T-helper 2 cell treated with Interferon-gamma antibody and Interleukin-4, amounts not matched to agents 5 μg/mL and 100 μg/mL, for 36 hours (primary cell): ENCODE results near the gene SNRPA1.
"Not testable (repeated sequence)": the region's sequence is repeated elsewhere in the genome, so short reads cannot be mapped to it uniquely, and the experiment has no call there.

ENCODE experiments used
- DNase-seq: peaks from one replicate; pipeline ENCODE4 v3.0.0; 2021; ENCODE audit warnings: low spot score
- H3K27ac Mint-ChIP-seq: one replicate; pipeline ENCODE4 v1.8.0; 2021; ENCODE audit warnings: mild to moderate bottlenecking, mixed read lengths
- H3K27me3 Mint-ChIP-seq: one replicate; pipeline ENCODE4 v1.8.0; 2021; ENCODE audit warnings: low read depth, mixed read lengths
- H3K36me3 Mint-ChIP-seq: one replicate; pipeline ENCODE4 v1.8.0; 2021; ENCODE audit warnings: low read depth, mixed read lengths
- H3K4me1 Mint-ChIP-seq: one replicate; pipeline ENCODE4 v1.8.0; 2021; ENCODE audit warnings: low read depth, mixed read lengths
- H3K4me3 Mint-ChIP-seq: one replicate; pipeline ENCODE4 v1.8.0; 2022; ENCODE audit warnings: mild to moderate bottlenecking, moderate library complexity, mixed read lengths
- H3K9me3 Mint-ChIP-seq: one replicate; pipeline ENCODE4 v1.8.0; 2021; ENCODE audit warnings: mixed read lengths

The SNRPA1 gene

GRCh38 chr15:101295607-101296161 lies 636 bp upstream of the SNRPA1 start:
- Mint-ChIP-seq H3K27me3 (no peaks in the 10 kb centered on the region), H3K9me3 (no peaks in the 10 kb centered on the region), H3K4me3 (peak overlapping the region; percentile 97), H3K4me1 (peaks cover 30% of the 10 kb centered on the region), H3K36me3 (peaks cover 24% of the 10 kb centered on the region), H3K27ac (peak overlapping the region; percentile 68)
- DNase-seq = no peak

GRCh38 chr15:101293122-101293521 lies 1.9 kb downstream of the SNRPA1 start:
- Mint-ChIP-seq H3K4me3 (peak overlapping the region; percentile 97), H3K9me3 (no peaks in the 10 kb centered on the region), H3K27me3 (no peaks in the 10 kb centered on the region), H3K36me3 (peaks cover 44% of the 10 kb centered on the region), H3K4me1 (peaks cover 40% of the 10 kb centered on the region), H3K27ac (peak overlapping the region; percentile 97)
- no peak for DNase-seq

GRCh38 chr15:101288905-101289513 lies 6.0 kb downstream of the SNRPA1 start:
- Mint-ChIP-seq H3K27me3 (no peaks in the 10 kb centered on the region), H3K4me1 (peaks cover 41% of the 10 kb centered on the region), H3K36me3 (peaks cover 72% of the 10 kb centered on the region)

DNA sequence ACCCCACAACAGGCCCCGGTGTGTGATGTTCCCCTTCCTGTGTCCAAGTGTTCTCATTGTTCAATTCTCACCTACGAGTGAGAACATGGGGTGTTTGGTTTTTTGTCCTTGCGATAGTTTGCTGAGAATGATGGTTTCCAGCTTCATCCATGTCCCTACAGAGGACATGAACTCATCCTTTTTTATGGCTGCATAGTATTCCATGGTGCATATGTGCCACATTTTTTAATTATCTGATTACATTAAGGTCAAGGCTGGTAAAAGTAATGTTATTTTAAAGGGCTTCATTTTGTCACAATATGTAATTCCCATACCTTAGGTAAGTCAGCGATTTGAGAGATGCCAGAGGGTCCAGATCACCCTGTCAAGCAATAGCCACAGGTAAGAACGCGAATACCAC lies 7.7 kb downstream of the SNRPA1 start:
- Mint-ChIP-seq H3K36me3 (peaks cover 72% of the 10 kb centered on the region), H3K4me1 (peaks cover 31% of the 10 kb centered on the region)
- DNase-seq, H3K27ac Mint-ChIP-seq, H3K4me3 Mint-ChIP-seq, H3K9me3 Mint-ChIP-seq, H3K27me3 Mint-ChIP-seq: not testable (repeated sequence)

More at GRCh38 chr15:101288905-101289513, 6.0 kb downstream of the SNRPA1 start:
- H3K9me3 Mint-ChIP-seq = no peaks in the 10 kb centered on the region
- peak overlapping the region; percentile 3 for H3K27ac Mint-ChIP-seq
- no peak overlapping the region for H3K4me3 Mint-ChIP-seq
- DNase-seq = no peak

DNA sequence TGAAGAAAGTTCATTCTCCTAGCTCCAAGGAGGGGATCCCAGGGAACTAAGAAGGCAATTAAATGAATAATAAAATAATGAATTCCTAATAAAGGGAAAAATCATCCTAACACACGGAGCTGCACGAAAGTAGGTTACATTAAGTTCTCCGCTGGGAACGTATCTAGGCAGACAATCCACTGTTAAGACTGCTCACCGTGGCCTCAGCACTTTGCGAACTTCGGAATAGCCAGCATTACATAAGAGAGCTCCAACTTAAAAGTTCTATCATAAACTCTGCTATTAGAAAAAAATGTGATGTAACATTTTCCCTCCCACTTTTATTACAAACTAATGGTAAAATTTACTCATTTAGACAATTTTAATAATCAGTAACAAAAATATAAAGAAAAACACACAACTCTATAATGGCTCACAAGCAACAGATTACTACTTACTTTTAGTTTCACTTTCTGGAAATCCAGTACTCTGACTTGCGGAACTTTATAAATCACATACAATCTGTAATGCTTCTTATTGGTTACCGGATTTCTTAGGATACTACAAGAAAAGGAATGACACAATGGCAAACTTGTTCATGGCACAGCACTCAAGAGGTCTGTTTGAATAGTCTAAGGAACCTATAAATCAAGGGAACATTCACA lies 8.5 kb downstream of the SNRPA1 start:
- peaks cover 74% of the 10 kb centered on the region for H3K36me3 Mint-ChIP-seq

GRCh38 chr15:101283931-101284330 lies 11.1 kb downstream of the SNRPA1 start:
- peaks cover 14% of the 10 kb centered on the region for H3K4me1 Mint-ChIP-seq
- peaks cover 74% of the 10 kb centered on the region for H3K36me3 Mint-ChIP-seq
- DNase-seq = no peak
- H3K9me3 Mint-ChIP-seq = no peaks in the 10 kb centered on the region
- no peak overlapping the region for H3K27ac Mint-ChIP-seq
- no peaks in the 10 kb centered on the region for H3K27me3 Mint-ChIP-seq
- no peak overlapping the region for H3K4me3 Mint-ChIP-seq

More for the DNA sequence above, 8.5 kb downstream of the SNRPA1 start:
- H3K27me3 Mint-ChIP-seq = no peaks in the 10 kb centered on the region
- H3K4me3 Mint-ChIP-seq = no peak overlapping the region
- H3K9me3 Mint-ChIP-seq = no peaks in the 10 kb centered on the region
- DNase-seq = no peak
- H3K27ac Mint-ChIP-seq = peak overlapping the region; percentile 49
- H3K4me1 Mint-ChIP-seq = peaks cover 23% of the 10 kb centered on the region

GRCh38 chr15:101280007-101280406 lies 15.0 kb downstream of the SNRPA1 start:
- no peaks in the 10 kb centered on the region for H3K9me3 Mint-ChIP-seq
- H3K4me3 Mint-ChIP-seq = no peak overlapping the region
- H3K27me3 Mint-ChIP-seq = no peaks in the 10 kb centered on the region
- H3K36me3 Mint-ChIP-seq = peaks cover 55% of the 10 kb centered on the region
- DNase-seq = no peak
- peaks cover 16% of the 10 kb centered on the region for H3K4me1 Mint-ChIP-seq
- H3K27ac Mint-ChIP-seq = no peak overlapping the region

DNA sequence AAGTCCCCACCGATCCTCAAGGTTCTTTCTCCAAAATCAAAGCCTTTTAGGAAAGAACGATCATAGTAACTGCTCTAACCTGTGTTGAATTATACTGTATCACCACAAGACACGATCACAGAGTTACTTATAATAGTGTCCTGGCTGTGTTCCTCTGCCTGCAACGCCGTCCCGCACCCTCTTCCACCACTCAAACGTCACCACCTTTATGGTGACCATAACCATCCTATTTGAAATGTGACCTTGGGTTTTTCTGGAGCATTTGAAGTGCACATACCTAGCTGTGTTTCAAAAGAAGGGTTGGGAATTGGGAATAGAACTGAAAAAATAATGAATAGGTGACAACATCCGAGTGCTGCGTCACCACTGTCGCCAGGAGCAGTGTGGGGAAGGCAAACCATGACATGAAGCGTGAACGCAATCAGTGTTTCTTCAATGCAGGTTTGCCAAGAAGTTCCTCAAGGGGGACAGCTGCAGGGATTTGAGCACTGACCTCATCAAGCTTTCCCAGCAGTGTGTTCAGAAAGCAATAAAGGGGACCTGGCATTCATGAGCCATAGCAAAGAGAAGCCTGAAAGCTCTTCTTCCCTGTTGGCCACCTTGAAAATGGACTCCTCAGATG lies 17.0 kb downstream of the SNRPA1 start:
- peaks cover 22% of the 10 kb centered on the region for H3K4me1 Mint-ChIP-seq
- H3K4me3 Mint-ChIP-seq = peak overlapping the region; percentile 89
- no peaks in the 10 kb centered on the region for H3K27me3 Mint-ChIP-seq
- no peak for DNase-seq
- H3K9me3 Mint-ChIP-seq = no peaks in the 10 kb centered on the region
- peak overlapping the region; percentile 87 for H3K27ac Mint-ChIP-seq
- peaks cover 62% of the 10 kb centered on the region for H3K36me3 Mint-ChIP-seq

- peaks cover 62% of the 10 kb centered on the region for H3K36me3 Mint-ChIP-seq
Observed at GRCh38 chr15:101277038-101277822, 17.8 kb downstream of the SNRPA1 start, which contains the start of gene SELENOS. SELENOS (minus strand) TSS chr15:101277485; CDS start chr15:101277417, 68 bp downstream.

GRCh38 chr15:101276501-101277037 lies 18.5 kb downstream of the SNRPA1 start:
- H3K36me3 Mint-ChIP-seq = peaks cover 58% of the 10 kb centered on the region
- H3K27me3 Mint-ChIP-seq = no peaks in the 10 kb centered on the region
- no peak for DNase-seq
- no peaks in the 10 kb centered on the region for H3K9me3 Mint-ChIP-seq
- H3K4me1 Mint-ChIP-seq = peaks cover 22% of the 10 kb centered on the region
- peak overlapping the region; percentile 97 for H3K4me3 Mint-ChIP-seq
- H3K27ac Mint-ChIP-seq = peak overlapping the region; percentile 95

More at GRCh38 chr15:101277038-101277822, 17.8 kb downstream of the SNRPA1 start, which contains the start of gene SELENOS:
- H3K9me3 Mint-ChIP-seq = no peaks in the 10 kb centered on the region
- peak within 1 kb of the TSS; percentile 97 for H3K4me3 Mint-ChIP-seq
- H3K4me1 Mint-ChIP-seq = peaks cover 22% of the 10 kb centered on the region
- no peaks in the 10 kb centered on the region for H3K27me3 Mint-ChIP-seq
- peak within 1 kb of the TSS; percentile 95 for H3K27ac Mint-ChIP-seq
- peak; percentile 91 for DNase-seq

DNA sequence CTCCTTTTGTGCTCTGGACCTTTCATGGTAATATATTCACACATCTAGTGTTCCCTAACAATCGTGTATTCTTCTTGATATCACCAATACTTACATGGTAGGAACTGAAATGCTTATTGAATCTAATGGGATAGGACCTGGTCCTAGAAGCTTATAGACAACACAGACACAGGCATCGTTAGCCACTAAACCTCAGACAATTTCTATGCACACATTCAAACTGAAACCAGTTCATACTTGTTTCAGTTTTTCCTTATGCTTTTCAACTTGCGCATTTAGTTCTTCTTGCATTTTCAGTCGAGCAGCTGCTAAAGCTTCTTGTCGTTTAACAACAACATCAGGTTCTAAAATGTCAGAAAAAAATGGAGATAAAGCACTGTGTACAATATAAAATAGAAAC lies 20.0 kb downstream of the SNRPA1 start:
- DNase-seq = no peak
- Mint-ChIP-seq H3K36me3 (peaks cover 59% of the 10 kb centered on the region), H3K4me3 (peak overlapping the region; percentile 97), H3K9me3 (no peaks in the 10 kb centered on the region), H3K4me1 (peaks cover 22% of the 10 kb centered on the region), H3K27me3 (no peaks in the 10 kb centered on the region), H3K27ac (peak overlapping the region; percentile 53)

- H3K27ac Mint-ChIP-seq = no peak overlapping the region
- H3K4me1 Mint-ChIP-seq = peaks cover 22% of the 10 kb centered on the region
- no peaks in the 10 kb centered on the region for H3K9me3 Mint-ChIP-seq
- peaks cover 65% of the 10 kb centered on the region for H3K36me3 Mint-ChIP-seq
- DNase-seq = no peak
- no peak overlapping the region for H3K4me3 Mint-ChIP-seq
- no peaks in the 10 kb centered on the region for H3K27me3 Mint-ChIP-seq
Observed at GRCh38 chr15:101273534-101273933, 21.5 kb downstream of the SNRPA1 start.

GRCh38 chr15:101272584-101272983 lies 22.5 kb downstream of the SNRPA1 start:
- Mint-ChIP-seq H3K27ac (no peak overlapping the region), H3K4me1 (peaks cover 17% of the 10 kb centered on the region), H3K36me3 (peaks cover 61% of the 10 kb centered on the region), H3K27me3 (no peaks in the 10 kb centered on the region), H3K9me3 (no peaks in the 10 kb centered on the region), H3K4me3 (no peak overlapping the region)
- DNase-seq = no peak
